LNCaP clone FGC (cell line): ENCODE results near the gene HIPK2.
"Not testable (repeated sequence)": the region's sequence is repeated elsewhere in the genome, so short reads cannot be mapped to it uniquely, and the experiment has no call there.

Experiments
- DNase-seq: peaks from one replicate; pipeline ENCODE4 v3.0.0-alpha.2; 2011; ENCODE audit warnings: low read depth
- H3K4me3 ChIP-seq: 2 replicates; pipeline ENCODE4 v1.5.1; 2011; ENCODE audit warnings: mild to moderate bottlenecking, low read depth, low read length, control low read depth
- TF ChIP-seq, protein P1 (sequence below): IDR thresholded peaks from 2 replicates; pipeline ENCODE4 v1.5.1; 2012; ENCODE audit warnings: mild to moderate bottlenecking; ENCODE audit not compliant: control insufficient read depth, insufficient read depth; ENCODE audit errors: extremely low read depth

The HIPK2 gene

DNA sequence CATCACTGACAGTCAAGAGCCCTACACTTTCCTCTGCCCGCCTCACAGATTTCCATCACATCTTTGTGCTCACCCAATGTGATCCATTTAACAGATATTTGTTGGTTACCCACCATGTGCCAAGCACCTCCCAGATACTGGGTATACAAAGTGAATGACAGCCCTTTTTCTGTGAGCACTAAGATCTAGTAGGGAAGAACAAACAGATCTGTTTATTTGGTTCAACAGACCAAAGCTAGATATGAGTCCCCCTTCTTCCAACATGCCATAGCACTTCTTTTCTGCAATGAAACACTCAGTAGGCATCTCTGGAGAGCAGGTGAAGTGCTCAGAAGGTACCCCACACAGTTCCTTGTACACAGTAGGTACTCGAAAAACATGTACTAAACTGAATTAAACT lies 101.4 kb downstream of the HIPK2 start:
- H3K4me3 ChIP-seq = no peak overlapping the region
- TF ChIP-seq, protein P1, sequence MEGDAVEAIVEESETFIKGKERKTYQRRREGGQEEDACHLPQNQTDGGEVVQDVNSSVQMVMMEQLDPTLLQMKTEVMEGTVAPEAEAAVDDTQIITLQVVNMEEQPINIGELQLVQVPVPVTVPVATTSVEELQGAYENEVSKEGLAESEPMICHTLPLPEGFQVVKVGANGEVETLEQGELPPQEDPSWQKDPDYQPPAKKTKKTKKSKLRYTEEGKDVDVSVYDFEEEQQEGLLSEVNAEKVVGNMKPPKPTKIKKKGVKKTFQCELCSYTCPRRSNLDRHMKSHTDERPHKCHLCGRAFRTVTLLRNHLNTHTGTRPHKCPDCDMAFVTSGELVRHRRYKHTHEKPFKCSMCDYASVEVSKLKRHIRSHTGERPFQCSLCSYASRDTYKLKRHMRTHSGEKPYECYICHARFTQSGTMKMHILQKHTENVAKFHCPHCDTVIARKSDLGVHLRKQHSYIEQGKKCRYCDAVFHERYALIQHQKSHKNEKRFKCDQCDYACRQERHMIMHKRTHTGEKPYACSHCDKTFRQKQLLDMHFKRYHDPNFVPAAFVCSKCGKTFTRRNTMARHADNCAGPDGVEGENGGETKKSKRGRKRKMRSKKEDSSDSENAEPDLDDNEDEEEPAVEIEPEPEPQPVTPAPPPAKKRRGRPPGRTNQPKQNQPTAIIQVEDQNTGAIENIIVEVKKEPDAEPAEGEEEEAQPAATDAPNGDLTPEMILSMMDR = no peak
- DNase-seq = no peak

DNA sequence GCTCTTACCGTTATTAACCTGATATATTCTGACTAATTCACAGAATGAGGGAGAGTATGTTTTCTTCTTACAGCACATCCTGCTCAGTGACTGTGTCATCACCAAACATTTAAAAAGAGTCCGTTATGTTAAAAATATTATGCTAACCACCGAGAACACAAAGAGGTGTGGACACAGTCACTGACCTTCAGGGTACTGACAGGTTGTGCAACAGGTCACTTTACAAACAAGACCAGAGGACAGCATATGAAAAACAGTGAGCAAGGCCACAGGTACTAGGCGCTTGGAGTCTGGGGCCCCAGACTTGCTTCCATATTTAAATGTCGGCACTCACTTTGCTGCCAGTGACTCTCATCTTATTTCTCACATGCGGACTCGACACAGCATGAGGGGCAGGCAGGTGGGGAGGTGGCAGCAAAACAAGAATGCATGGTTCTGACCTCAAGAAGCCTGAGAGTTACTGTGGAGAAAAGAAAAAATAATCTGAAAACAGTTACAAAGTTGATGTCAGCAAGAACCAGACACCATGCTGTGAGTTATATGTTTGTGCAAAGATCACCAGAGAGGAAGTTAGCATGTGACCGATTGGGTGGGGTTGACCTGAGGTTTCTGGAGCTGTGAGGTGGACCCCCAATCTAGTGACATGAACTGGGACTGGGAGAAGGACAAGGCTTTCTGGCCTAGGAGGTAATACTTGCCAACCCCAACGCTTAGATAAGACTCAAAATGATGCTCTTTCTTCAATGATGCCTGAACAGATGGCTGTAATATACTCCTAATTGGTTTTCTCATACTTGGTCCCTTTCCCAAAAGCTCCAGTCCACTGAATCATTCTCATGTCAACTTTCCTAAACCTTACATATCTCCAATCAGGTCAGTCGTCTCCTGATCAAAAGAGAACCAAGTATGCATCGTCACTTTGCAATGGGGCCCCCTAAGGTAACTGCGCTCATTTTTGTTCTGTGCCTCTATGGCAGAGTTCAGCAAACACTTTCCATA lies 102.4 kb downstream of the HIPK2 start:
- H3K4me3 ChIP-seq = no peak overlapping the region
- TF ChIP-seq, protein P1 = no peak
- no peak for DNase-seq

GRCh38 chr7:139674752-139675126 lies 103.1 kb downstream of the HIPK2 start:
- DNase-seq = no peak
- TF ChIP-seq, protein P1 = no peak
- no peak overlapping the region for H3K4me3 ChIP-seq

- TF ChIP-seq, protein P1 = no peak
- no peak overlapping the region for H3K4me3 ChIP-seq
- DNase-seq = no peak
These were observed 103.5 kb downstream of the HIPK2 start for GRCh38 chr7:139674341-139674740.

DNA sequence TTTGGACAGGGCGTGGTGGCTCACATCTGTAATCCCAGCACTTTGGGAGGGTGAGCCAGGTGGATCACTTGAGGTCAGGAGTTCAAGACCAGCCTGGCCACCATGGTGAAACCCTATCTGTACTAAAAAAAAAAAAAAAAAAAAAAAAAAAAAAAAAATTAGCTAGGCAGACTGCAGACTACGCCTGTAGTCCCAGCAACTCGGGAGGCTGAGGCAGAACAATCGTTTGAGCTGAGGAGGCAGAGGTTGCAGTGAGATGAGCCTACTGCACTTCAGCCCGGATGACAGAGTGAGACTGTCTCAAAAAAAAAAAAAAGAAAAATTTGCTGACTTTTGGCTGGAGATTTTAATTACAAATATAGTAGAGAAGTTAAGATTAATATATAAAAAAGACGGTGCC lies 104.0 kb downstream of the HIPK2 start:
- no peak for DNase-seq
- TF ChIP-seq, protein P1 = no peak
- no peak overlapping the region for H3K4me3 ChIP-seq

DNA sequence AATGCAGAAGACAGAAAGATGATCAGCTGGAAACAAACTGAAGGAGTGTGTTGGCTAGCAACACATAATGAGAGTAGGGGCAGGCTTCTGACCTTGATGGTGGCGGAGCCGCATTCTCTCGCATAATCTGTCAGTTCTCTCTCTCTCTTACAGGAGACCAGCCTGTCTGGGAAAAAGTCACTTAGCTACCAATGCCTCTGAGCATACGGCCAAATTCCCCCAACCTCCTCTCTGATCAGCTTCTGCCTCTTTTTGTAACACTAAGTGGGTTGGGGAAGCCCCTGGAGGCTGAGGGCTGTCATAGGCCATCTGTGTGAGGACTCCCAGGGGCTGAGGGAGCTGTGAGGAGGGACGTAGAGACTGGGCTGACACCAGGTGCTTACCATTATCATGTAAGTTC lies 104.6 kb downstream of the HIPK2 start:
- TF ChIP-seq, protein P1 = no peak
- no peak for DNase-seq
- H3K4me3 ChIP-seq = no peak overlapping the region

DNA sequence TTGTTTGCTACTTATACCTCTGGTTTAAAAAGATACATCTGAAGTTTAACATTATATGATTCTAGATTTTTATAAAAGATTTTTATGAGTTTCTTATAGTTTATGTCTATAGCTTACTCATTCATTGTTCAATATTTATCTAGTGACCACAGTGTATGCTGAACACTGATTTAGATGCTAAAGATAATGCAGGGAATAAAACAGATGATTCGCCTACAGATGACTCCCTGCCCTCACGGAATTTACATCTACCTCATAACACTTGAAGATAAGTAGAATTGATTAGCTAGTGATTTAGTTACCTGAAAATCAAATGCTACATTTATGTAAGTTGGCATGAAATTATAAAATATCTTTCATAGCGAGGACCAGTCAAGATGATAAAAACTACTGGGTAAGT lies 105.8 kb downstream of the HIPK2 start:
- TF ChIP-seq, protein P1 = no peak
- peak; percentile 66 for DNase-seq
- H3K4me3 ChIP-seq = no peak overlapping the region

- not testable (repeated sequence) for H3K4me3 ChIP-seq, DNase-seq
These were observed 107.1 kb downstream of the HIPK2 start for GRCh38 chr7:139670662-139671061.
